HG02623 (cell line): ENCODE measurements around the gene TTPAL.

Experiments
- ATAC-seq: cut with Tn5 transposase; IDR thresholded peaks from one replicate; pipeline ENCODE4 v1.9.1; 2021; ENCODE audit warnings: moderate library complexity; ENCODE audit not compliant: unreplicated experiment

TTPAL gene

GRCh38 chr20:44495802-44496481 lies 20.3 kb downstream of the TTPAL start:
- ATAC-seq = no peak

DNA sequence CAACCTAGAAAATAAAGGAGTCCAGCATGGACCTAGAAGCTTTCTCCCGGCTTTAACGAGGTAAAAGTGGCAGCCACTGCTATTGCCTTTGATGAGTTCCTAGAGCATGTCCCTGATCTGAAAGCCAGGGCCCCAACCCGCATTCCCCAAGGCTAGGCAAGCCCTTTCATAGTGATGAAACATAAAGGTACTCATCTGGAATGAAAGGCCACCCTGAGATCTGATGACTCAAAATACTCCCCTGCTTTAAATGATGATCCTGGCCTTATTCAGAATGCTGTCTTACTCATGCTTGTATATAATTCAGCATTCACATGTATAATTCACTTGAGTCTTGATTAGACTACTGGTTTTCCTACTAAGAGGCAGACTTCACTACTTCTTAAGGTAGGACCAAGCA lies 21.3 kb downstream of the TTPAL start:
- no peak for ATAC-seq

DNA sequence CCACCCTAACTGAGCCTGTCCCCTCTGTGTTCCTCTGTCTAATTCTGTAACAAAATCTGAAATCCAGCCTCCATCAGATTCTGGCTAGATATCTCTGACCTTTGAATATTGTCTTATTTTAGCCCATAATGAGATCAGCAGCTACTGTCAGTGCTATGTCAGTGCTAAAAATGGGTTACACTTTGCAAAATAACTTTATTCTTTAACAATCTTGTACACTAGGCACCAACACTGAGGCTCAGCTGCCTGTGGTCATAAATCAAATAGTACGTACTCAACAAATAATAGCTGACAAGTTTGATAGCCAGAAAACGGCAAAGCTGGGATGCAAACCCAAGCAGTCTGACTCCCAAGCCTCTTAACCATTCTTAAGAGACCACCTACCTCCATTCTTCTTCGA lies 22.1 kb downstream of the TTPAL start:
- ATAC-seq = no peak

DNA sequence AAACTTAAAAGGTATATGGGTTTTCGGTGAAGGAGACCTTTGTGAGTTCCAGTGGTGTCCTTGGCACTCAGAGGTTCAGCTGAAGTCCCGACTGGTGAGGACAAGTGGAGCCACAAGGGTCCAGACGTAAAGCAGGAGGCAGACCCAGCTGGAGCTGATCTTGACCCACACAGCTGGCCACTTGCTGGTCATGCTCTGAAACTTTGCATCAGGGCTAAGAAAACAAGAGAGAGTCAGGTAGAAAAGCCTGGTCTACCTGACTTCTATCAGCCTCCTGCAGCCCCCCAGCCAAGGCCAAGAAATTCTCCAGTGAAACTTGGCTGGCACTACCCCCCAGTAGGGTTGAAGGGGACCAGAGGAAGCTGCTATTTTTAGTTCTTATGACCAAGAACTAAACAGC lies 24.5 kb downstream of the TTPAL start:
- no peak for ATAC-seq

GRCh38 chr20:44501448-44501847 lies 25.8 kb downstream of the TTPAL start:
- no peak for ATAC-seq

DNA sequence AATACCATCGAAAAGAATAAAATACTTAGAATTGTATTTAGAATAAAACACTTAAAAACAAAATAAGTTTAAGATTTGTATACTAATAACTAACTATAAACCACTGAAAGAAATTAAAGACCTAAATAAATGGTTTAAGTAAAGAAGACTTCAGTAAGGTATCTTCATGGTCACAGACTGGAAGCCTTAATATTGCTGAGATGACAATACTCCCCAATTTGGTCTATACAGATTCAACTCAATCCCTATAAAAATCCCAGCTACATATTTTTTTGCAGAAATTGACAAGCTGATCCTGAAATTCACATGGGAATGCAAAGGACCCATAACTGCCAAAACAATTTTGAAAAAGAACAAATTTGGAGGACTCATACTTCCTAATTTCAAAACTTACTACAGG lies 27.3 kb downstream of the TTPAL start:
- ATAC-seq = no peak

DNA sequence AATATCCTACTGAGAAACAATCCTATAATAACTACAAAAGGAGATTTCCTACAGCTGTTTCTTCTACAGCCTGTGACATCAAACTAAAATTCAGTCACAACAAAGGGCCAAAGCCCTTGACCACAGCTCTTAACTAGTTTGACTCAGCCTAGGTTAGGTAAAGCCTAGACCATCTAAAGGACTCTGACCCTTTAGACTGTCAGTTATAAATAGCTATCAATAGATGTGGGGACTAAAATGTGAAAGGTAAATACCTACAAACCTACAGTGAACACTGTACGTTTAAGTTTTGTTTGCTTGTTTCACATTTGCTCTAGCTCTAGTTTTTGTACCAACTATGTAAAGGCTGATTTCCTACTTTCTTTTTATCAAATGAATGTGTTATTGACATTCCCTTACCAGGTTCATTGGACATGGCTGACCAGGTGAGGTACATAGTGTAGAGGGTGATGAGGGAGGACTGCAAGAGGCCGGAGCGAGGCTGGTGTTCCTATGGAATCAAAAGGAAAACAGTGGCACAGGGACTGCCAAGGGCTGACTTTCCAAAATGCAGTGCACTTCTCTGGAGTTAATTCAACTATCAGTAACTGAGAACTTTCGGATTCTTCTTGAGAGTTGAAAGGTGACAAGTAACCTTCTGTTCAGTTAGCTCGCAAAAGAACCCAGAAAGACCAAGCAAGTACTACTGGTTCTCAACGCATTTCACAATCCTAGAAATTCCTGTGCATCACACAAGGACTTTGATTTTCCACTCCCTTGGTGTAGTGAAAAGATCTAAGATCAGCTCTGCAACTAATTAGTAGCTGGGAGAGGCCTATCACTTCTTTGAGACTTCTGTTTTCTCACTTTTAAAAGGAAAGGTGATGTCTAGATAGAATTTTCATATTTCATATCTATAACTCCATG lies 29.0 kb downstream of the TTPAL start:
- no peak for ATAC-seq

DNA sequence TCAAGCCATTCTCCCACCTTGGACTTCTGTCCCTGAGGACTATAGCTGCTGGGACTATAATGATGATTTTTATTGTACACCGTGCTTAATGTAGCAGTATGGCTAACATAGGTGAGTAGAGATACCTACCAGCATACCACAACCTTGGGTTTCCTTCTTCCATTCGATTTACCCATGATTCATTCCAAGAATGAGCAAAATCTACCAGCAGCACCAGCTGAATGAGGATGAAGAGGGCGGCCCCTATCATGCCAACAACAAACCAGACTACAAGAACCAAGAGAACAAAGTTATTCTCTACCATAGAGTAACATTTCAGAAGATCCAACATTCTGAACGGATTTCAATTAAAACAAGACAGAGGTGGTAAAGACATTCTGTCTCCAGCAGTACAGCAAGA lies 34.1 kb downstream of the TTPAL start:
- no peak for ATAC-seq

DNA sequence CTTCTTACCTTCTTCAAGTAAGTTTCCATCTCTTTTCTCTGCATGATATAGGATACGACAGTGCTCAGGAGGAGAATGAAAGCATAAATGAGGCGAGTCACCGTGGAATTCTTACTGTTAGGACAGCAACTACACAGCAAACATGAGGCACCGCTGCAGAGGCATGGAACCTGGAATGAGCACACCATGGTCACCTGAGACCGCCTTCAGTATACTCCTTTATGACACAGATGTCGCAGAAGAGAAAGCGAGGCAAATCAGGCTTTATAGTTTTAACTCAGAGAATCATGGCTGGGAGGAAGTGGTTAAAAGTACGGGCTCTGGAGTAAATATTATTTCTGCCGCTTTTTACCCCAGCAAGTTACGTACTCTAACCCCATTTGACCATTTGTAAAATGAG lies 38.2 kb downstream of the TTPAL start:
- ATAC-seq = no peak

GRCh38 chr20:44516491-44516890 lies 40.8 kb downstream of the TTPAL start:
- ATAC-seq = no peak

DNA sequence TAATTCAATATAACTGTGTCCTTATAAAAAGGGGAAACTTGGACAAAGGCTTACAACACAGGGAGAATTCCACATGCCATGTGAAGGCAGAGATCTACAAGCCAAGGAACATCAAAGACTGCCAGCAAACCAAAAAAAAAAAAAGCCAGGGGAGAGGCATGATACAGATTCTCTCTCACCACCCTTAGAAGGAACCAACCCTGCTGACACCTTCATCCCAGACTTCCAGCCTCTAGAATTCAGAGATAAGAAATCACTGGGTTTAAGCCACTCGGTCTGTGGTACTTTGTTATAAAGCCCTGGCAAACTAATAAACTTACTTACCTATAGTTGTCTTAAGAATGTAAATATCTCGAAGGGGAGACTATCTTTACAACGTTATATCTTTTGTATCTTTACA lies 41.8 kb downstream of the TTPAL start:
- no peak for ATAC-seq

DNA sequence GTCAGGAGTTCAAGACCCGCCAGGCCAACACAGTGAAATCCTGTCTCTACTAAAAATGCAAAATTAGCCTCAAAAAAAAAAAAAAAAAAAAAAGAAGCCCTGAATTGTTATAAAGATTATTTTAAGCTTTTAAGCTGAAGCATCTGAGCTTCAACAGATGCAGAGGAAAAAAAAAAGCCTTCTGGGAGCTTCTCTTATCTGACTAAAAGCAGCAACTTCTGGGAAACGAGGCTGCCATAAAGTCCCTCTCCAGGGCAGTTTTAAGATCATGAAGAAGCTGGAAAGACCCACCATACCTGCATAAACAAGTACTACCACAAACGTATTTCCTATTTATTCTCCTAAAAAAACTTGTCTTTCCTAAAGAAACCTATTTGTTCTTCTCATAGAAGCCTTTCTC lies 42.6 kb downstream of the TTPAL start:
- ATAC-seq = no peak

DNA sequence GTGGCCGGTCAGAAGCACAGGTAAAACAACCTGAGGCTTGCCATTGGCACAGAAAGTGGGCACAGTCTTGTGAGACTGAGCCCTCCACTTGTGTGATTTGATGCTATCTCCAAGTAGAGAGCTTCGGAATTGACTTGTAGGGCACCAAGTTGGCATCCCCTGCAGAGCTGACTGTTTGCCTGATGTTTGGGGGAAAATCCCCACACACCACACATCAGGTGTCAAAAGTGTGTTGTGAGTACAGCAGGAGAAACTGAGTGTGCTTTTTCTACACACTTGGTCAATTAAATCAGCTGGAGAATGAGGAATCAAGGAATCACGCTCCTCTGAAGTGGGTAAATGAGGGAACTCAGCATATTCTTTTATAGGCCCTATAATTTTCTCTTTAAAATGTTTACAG lies 45.2 kb downstream of the TTPAL start:
- no peak for ATAC-seq

- ATAC-seq = peak; percentile 96
These were observed 46.1 kb downstream of the TTPAL start, which contains the start of gene SERINC3 for GRCh38 chr20:44521484-44522481. Gene SERINC3, minus strand, starts transcription at chr20:44522070. Its CDS starts 119 bp downstream, at chr20:44521951.

DNA sequence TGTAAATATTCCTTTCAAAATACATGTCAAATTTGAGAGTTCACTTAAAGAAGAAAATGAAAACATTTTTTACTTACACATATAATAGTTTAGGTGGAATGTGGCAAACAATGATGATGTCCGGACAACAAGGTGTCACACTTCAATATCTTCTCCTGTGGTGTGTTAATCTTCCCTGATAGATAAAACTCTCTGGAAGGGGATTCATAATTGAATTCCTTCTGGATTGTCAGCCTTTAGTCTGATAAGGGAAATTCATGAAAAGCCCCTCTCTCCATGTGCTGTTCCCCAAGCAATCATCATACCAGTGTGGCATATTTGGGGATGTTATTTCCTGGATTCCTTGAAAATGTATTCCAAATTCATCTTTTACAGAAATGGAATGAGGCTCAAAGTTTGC lies 47.2 kb downstream of the TTPAL start:
- ATAC-seq = no peak

DNA sequence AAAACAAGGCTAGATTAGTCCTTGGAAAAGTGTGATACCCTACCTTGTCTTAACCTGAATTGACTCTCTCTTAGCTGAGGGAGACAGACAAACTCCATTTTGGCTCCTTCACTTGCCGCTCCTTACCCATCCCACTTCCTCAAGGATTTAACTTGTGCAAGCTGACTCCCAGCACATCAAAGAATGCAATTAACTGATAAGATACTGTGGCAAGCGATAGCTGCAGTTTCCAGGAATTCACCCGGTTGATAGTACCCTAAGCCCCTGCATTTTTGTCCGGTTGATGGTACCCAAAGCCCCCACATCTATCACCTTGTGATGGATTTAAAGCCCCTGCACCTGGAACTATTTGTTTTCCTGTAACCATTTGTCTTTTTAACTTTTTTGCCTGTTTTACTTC lies 48.1 kb downstream of the TTPAL start:
- ATAC-seq = no peak

- ATAC-seq = no peak
These were observed 50.5 kb downstream of the TTPAL start for GRCh38 chr20:44526129-44526528.

- no peak for ATAC-seq
These were observed 52.1 kb downstream of the TTPAL start for GRCh38 chr20:44527716-44528199.

DNA sequence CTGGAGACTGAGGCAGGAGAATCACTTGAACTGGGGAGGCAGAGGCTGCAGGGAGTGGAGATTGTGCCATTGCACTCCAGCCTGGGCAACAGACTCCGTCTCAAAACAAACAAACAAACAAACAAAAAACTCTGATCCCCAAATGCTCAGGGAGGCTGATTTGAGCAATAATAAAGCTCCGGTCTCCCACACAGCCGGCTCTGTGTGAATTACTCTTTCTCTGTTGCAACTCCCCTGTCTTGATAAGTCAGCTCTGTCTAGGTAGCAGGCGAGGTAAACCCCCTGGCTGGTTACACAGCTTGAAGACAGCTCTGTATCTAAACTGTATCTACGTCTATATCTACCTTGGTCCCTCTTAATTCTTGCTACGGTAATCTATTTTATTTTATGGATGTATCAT lies 52.6 kb downstream of the TTPAL start:
- no peak for ATAC-seq

GRCh38 chr20:44532259-44532980 lies 56.7 kb downstream of the TTPAL start:
- ATAC-seq = no peak
